Chondrocyte (in vitro differentiated cells): ENCODE data around the gene HSF2BP. TPM values are rescaled to one million over a fixed set of nuclear protein-coding genes. Genes with fewer than 3 reads are reported as not detected.

Source experiments
- DNase-seq: peaks from one replicate; pipeline ENCODE4 v3.0.0; 2021; ENCODE audit warnings: mixed read lengths, low spot score
- H3K27ac Mint-ChIP-seq: one replicate; pipeline ENCODE4 v1.8.0; 2021; ENCODE audit warnings: mild to moderate bottlenecking, moderate library complexity, mixed read lengths; ENCODE audit not compliant: unreplicated experiment
- H3K27me3 Mint-ChIP-seq: 2 replicates; pipeline ENCODE4 v1.8.0; 2021; ENCODE audit warnings: low read depth, mixed read lengths
- H3K36me3 Mint-ChIP-seq: 2 replicates; pipeline ENCODE4 v1.8.0; 2021; ENCODE audit warnings: low read depth, mixed read lengths
- H3K4me1 Mint-ChIP-seq: 2 replicates; pipeline ENCODE4 v1.8.0; 2021; ENCODE audit warnings: low read depth, mild to moderate bottlenecking, mixed read lengths
- H3K4me3 Mint-ChIP-seq: one replicate; pipeline ENCODE4 v1.8.0; 2021; ENCODE audit warnings: mild to moderate bottlenecking, moderate library complexity, mixed read lengths; ENCODE audit not compliant: unreplicated experiment
- H3K9me3 Mint-ChIP-seq: 2 replicates; pipeline ENCODE4 v1.8.0; 2021; ENCODE audit warnings: low read depth, mixed read lengths
- total RNA-seq: library from RNA; stranded (reverse); gene quantifications from 3 replicates; pipeline ENCODE4 v1.2.1, GENCODE V29; 2021
- TF ChIP-seq, protein P1 (sequence below): fragments of 200-600 bp; sonication (generic); IDR thresholded peaks from 2 replicates; pipeline ENCODE4 v1.5.0; 2021; ENCODE audit warnings: antibody characterized with exemption, mild to moderate bottlenecking, moderate library complexity

Gene HSF2BP
- total RNA-seq, 1 donor from 2014 or later = 3.5 TPM

DNA sequence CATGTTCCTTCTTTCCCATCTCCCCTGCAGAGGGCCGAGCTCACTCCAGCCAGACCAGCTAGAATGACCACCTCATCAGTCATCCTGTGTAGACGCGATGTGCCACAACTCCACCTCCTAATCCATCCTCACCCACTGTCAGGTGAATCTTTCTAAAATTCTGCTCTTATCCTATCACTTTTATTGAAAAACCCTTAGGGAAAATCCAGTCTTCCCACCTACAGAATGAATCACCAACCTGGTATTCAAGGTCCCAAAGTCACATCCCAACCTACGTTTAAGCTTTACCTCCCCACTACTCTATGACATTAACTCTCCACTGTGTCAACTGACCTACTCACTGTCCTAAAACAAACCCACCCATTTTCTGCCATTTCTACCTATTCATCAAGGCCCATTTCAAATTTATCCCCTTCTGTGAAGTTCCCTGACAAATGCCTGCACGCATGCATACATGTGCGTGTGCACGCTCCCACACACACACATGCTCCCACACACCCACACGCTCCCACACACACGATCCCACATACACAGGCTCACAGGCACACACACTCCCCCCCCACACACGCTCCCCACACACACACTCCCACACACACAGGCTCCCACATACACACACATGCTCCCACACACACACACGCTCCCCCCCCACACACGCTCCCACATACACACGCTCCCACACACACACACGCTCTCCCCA, 27.7 kb downstream of the HSF2BP start:
- no peak for DNase-seq

DNA sequence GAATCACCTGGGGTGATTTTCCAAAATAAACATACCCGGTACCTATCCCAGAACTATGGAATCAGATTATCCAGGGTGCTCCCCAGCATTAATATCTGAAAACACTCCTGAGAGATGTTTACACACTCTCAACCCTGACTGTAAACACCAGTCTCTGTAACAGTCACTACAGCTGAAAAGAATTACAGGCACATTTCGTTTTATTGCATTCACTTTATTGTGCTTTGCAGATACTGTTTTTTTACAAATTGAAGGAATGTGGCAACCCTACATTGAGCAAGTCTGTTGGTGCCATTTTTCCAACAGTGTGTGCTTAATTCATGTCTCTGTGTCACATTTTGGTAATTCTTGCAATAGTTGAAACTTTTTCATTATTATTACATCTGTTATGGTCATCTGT, 31.8 kb downstream of the HSF2BP start:
- peaks cover 21% of the 10 kb centered on the region for H3K9me3 Mint-ChIP-seq
- H3K4me1 Mint-ChIP-seq = no peaks in the 10 kb centered on the region
- H3K27me3 Mint-ChIP-seq = no peaks in the 10 kb centered on the region
- no peak overlapping the region for H3K4me3 Mint-ChIP-seq
- TF ChIP-seq, protein P1, sequence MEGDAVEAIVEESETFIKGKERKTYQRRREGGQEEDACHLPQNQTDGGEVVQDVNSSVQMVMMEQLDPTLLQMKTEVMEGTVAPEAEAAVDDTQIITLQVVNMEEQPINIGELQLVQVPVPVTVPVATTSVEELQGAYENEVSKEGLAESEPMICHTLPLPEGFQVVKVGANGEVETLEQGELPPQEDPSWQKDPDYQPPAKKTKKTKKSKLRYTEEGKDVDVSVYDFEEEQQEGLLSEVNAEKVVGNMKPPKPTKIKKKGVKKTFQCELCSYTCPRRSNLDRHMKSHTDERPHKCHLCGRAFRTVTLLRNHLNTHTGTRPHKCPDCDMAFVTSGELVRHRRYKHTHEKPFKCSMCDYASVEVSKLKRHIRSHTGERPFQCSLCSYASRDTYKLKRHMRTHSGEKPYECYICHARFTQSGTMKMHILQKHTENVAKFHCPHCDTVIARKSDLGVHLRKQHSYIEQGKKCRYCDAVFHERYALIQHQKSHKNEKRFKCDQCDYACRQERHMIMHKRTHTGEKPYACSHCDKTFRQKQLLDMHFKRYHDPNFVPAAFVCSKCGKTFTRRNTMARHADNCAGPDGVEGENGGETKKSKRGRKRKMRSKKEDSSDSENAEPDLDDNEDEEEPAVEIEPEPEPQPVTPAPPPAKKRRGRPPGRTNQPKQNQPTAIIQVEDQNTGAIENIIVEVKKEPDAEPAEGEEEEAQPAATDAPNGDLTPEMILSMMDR = no peak
- DNase-seq = no peak
- H3K27ac Mint-ChIP-seq = no peak overlapping the region
- peaks cover 31% of the 10 kb centered on the region for H3K36me3 Mint-ChIP-seq

More for the DNA sequence above, 27.7 kb downstream of the HSF2BP start:
- peaks cover 20% of the 10 kb centered on the region for H3K9me3 Mint-ChIP-seq
- peaks cover 25% of the 10 kb centered on the region for H3K36me3 Mint-ChIP-seq
- H3K27me3 Mint-ChIP-seq = no peaks in the 10 kb centered on the region
- no peak overlapping the region for H3K4me3 Mint-ChIP-seq
- no peak overlapping the region for H3K27ac Mint-ChIP-seq
- TF ChIP-seq, protein P1 = no peak
- H3K4me1 Mint-ChIP-seq = peaks cover 9% of the 10 kb centered on the region

DNA sequence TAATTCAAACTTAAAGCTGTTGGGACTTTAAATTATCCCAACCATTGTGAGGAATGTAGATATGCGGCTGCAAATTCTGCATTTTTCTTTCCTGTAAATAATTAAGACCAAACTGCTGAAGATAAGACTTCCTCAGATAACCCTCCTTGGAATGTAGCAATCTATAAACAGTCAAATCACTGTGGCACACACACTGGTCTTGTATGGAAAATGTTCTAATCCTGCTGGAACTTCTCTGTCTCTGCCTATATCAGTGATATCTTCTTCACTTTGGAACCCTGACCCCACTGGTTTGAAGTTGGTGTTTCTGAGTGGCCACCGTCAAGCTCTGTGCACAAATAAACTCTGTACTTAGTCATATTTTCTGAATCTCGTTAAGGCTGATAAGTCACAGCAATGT, 32.9 kb downstream of the HSF2BP start:
- Mint-ChIP-seq H3K27me3 (no peaks in the 10 kb centered on the region), H3K36me3 (peaks cover 30% of the 10 kb centered on the region), H3K4me3 (no peak overlapping the region), H3K9me3 (peaks cover 26% of the 10 kb centered on the region), H3K27ac (no peak overlapping the region), H3K4me1 (peaks cover 8% of the 10 kb centered on the region)
- TF ChIP-seq, protein P1 = no peak
- DNase-seq = no peak

DNA sequence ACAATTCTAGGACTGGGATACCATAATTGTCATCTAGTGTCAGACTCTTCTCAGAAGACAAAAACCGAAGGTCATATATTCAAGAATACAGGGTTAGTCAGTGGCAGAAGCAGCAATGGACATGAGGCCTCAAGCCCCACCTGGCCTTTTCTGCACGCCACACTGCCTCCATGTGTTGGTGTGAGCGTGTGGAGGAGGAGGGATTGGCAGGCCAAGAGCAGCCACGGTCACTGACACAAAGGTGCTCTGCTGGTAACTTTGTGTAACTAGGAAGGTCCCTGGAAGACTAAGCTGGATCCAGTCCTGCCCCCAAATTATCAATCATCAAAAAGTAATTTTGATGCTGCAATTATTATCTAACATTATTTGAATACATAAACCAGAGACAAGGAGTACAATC, 34.9 kb downstream of the HSF2BP start:
- H3K4me3 Mint-ChIP-seq = no peak overlapping the region
- H3K4me1 Mint-ChIP-seq = peaks cover 18% of the 10 kb centered on the region
- TF ChIP-seq, protein P1 = no peak
- H3K36me3 Mint-ChIP-seq = peaks cover 26% of the 10 kb centered on the region
- no peaks in the 10 kb centered on the region for H3K27me3 Mint-ChIP-seq
- no peak overlapping the region for H3K27ac Mint-ChIP-seq
- no peak for DNase-seq
- peaks cover 33% of the 10 kb centered on the region for H3K9me3 Mint-ChIP-seq

DNA sequence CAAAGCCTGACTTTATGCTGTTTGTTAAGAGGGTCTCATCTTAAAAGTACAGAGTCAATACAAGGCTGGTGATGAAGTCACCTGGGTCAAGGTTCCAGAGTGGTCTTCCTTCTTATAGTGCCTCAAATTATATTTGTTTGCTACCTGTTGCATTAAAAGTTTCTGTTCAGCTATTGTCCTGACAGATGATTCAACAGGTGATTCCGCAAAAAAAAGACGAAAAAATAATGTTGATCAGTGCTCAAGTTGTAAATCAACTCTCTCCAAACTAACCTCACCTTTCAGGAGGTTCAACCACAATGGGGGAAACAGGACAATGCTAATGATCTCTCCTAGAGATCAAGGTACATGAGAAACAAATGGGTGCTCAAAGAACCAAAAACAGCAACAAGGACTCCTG, 35.7 kb downstream of the HSF2BP start:
- Mint-ChIP-seq H3K4me3 (no peak overlapping the region), H3K27ac (no peak overlapping the region), H3K4me1 (peaks cover 18% of the 10 kb centered on the region), H3K9me3 (peaks cover 27% of the 10 kb centered on the region), H3K27me3 (no peaks in the 10 kb centered on the region), H3K36me3 (peaks cover 24% of the 10 kb centered on the region)
- DNase-seq = no peak
- TF ChIP-seq, protein P1 = no peak
